ENCODE data around the gene WDR86. TPM values are rescaled to one million over a fixed set of nuclear protein-coding genes. Genes with fewer than 3 reads are reported as not detected.
A peak's percentile ranks its signal among the peaks of the same experiment; 100 is the strongest.

WDR86 gene
- total RNA-seq, 6 experiments from 2014 or later = 0.31 to 0.74 (median 0.44) TPM; not detected in 1

DNA sequence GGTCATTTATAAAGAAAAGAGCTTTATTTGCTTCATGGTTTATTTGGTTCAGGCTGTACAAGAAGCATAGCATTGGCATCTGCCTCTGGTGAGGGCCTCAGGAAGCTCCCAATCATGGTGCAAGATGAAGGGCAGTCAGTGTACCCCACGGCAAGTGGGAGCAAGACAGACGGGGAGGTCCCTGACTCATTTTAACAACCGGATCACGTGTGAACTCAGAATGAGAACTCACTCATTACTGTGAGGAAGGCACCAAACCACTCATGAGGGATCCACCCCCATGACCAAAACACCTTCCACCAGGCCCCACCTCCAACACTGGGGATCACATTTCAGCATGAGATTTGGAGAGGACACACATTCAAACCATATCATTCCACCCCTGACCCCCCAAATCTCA is 45.9 kb upstream of the WDR86 start:
- 51% methylated on average over 4 of the region's 4 CpGs for WGBS (ENCODE audit: insufficient coverage, low coverage, low lambda C conversion rate, missing lambda C conversion rate)
- intact Hi-C loops (cut with DNase I) = loop anchor here in 1 of 2 donors (10.0 kb wide), 1 partner anchor 151 kb away; no protein-coding TSS in a partner anchor
- DNase-seq (no peak), ATAC-seq (no peak)
- no peak for TF ChIP-seq POLR2A (IDR thresholded peaks at IDR 0.05)
- TF ChIP-seq, protein P1, sequence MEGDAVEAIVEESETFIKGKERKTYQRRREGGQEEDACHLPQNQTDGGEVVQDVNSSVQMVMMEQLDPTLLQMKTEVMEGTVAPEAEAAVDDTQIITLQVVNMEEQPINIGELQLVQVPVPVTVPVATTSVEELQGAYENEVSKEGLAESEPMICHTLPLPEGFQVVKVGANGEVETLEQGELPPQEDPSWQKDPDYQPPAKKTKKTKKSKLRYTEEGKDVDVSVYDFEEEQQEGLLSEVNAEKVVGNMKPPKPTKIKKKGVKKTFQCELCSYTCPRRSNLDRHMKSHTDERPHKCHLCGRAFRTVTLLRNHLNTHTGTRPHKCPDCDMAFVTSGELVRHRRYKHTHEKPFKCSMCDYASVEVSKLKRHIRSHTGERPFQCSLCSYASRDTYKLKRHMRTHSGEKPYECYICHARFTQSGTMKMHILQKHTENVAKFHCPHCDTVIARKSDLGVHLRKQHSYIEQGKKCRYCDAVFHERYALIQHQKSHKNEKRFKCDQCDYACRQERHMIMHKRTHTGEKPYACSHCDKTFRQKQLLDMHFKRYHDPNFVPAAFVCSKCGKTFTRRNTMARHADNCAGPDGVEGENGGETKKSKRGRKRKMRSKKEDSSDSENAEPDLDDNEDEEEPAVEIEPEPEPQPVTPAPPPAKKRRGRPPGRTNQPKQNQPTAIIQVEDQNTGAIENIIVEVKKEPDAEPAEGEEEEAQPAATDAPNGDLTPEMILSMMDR (IDR thresholded peaks at IDR 0.05) = no peak
- Histone ChIP-seq H3K9me3 (no peaks in the 10 kb centered on the region), H3K27ac (no peak overlapping the region), H3K36me3 (no peaks in the 10 kb centered on the region), H3K4me1 (peaks cover 0 to 13% (median 3%) of the 10 kb centered on the region in 4 donors), H3K27me3 (no peaks in the 10 kb centered on the region), H3K4me3 (no peak overlapping the region)

DNA sequence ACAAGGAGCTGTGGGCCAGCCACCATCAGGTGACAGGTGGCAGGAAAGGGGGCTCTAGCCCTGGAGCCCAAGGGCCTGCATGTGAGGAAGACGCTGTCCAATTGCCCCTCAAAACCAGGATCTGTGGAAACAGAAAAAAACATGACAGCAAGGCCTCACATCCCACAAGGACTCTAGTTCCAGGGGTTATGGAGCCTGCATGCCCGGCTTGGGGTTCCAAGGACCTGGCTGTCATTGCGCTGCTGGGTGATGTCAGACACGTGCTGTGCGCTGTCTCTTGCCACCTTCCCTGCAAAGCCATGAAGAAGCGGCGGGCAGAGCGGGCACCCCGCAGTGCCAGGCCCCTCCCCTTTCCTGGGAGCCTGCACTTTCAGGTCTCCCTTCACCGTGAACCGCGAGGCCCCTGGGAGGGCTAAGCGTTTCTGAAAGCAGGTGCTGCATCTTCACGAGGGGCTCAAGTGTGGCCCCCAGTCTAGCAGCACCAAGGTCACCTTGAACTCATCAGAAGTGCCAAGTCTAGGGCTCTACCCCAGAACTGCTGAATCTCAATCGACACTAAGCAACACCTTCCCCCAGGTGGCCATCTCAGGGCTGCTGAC is 45.2 kb upstream of the WDR86 start:
- no peak overlapping the region for H3K27ac ChIP-seq
- TF ChIP-seq, protein P1 (IDR thresholded peaks at IDR 0.05) = no peak
- no peak for TF ChIP-seq POLR2A (IDR thresholded peaks at IDR 0.05)
- no peaks in the 10 kb centered on the region for H3K27me3 ChIP-seq
- peaks cover 0 to 10% (median 3%) of the 10 kb centered on the region in 4 donors for H3K4me1 ChIP-seq
- WGBS (ENCODE audit: insufficient coverage, low coverage, low lambda C conversion rate, missing lambda C conversion rate) = 91% methylated on average over 4 of the region's 15 CpGs
- DNase-seq (no peak), ATAC-seq (no peak)
- H3K36me3 ChIP-seq = no peaks in the 10 kb centered on the region
- no peak overlapping the region for H3K4me3 ChIP-seq
- no peaks in the 10 kb centered on the region for H3K9me3 ChIP-seq
- intact Hi-C loops (cut with DNase I) = loop anchor here in 1 of 2 donors (5.0 to 10.0 kb wide), 2 partner anchors 83 to 150 kb away; no protein-coding TSS in a partner anchor

DNA sequence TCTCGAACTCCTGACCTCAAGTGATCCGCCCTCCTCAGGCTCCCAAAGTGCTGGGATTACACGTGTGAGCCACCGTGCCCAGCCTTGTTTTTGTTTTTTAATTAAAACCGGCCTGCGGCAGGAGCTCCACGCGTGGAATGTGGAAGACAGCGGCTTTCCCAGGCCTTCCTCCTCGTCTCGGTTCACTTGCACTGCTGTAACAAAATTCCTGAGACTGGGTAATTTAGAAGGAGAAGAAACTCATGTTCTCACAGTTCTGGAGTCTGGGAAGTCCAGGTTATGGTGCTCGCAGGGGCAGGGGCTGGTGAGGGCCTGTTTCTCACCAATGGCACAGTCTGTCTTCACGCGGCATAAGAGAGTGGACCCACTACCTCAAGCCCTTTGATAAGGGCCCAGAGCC is 44.5 kb upstream of the WDR86 start:
- Histone ChIP-seq H3K36me3 (no peaks in the 10 kb centered on the region), H3K27me3 (no peaks in the 10 kb centered on the region), H3K4me3 (no peak overlapping the region), H3K4me1 (peaks cover 0 to 4% (median under 1%) of the 10 kb centered on the region in 4 donors), H3K9me3 (no peaks in the 10 kb centered on the region), H3K27ac (no peak overlapping the region)
- TF ChIP-seq, protein P1 (IDR thresholded peaks at IDR 0.05) = no peak
- TF ChIP-seq POLR2A (IDR thresholded peaks at IDR 0.05) = no peak
- ATAC-seq (no peak), DNase-seq (peak in 1 of 3 donors; percentile 12)
- intact Hi-C loops (cut with DNase I) = loop anchor here in 1 of 2 donors (5.0 to 10.0 kb wide), 2 partner anchors 82 to 150 kb away; no protein-coding TSS in a partner anchor
- 89% methylated on average over 9 of the region's 14 CpGs for WGBS (ENCODE audit: insufficient coverage, low coverage, low lambda C conversion rate, missing lambda C conversion rate)

DNA sequence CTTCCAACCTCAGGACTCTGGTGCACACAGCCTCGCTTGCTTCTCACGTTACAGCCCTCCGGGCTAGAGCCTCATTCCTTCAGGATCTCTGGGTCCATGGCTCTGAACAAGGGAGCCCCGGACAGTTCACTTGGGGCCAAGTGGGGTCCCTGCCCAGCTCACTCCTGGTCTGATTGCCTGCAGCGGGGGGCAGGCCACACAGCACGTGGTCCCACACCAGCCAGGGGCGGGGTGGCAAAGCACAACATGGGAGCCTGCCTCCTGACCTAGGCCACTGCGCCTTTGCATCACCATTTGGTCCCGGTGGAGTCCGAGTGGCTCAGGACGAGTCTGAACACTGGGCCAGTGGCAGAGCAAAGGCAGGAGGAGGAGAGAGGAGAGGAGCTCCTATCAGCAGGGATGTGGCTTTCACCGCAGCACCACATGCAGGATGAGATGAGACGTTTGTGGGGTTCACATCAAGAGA is 43.5 kb upstream of the WDR86 start:
- no peaks in the 10 kb centered on the region for H3K4me1 ChIP-seq
- H3K4me3 ChIP-seq = no peak overlapping the region
- H3K36me3 ChIP-seq = no peaks in the 10 kb centered on the region
- no peaks in the 10 kb centered on the region for H3K9me3 ChIP-seq
- H3K27ac ChIP-seq = no peak overlapping the region
- TF ChIP-seq, protein P1 (IDR thresholded peaks at IDR 0.05) = no peak
- no peak for TF ChIP-seq POLR2A (IDR thresholded peaks at IDR 0.05)
- H3K27me3 ChIP-seq = no peaks in the 10 kb centered on the region
- WGBS (ENCODE audit: insufficient coverage, low coverage, low lambda C conversion rate, missing lambda C conversion rate) = 73% methylated on average over 6 of the region's 13 CpGs
- ATAC-seq (no peak), DNase-seq (peak in 1 of 3 donors; percentile 35)
- intact Hi-C loops (cut with DNase I) = loop anchor here in 1 of 2 donors (5.0 to 10.0 kb wide), 2 partner anchors 81 to 149 kb away; no protein-coding TSS in a partner anchor
